Left forelimb (tissue), 1 donor: ENCODE data around the gene FUCA1.
A peak's percentile ranks its signal among the peaks of the same experiment; 100 is the strongest.
"Not testable (repeated sequence)": the region's sequence is repeated elsewhere in the genome, so short reads cannot be mapped to it uniquely, and the experiment has no call there.

Experiments used
- DNase-seq: peaks from one replicate; pipeline ENCODE4 v3.0.0-alpha.2; 2018; ENCODE audit warnings: low spot score

The FUCA1 gene

DNA sequence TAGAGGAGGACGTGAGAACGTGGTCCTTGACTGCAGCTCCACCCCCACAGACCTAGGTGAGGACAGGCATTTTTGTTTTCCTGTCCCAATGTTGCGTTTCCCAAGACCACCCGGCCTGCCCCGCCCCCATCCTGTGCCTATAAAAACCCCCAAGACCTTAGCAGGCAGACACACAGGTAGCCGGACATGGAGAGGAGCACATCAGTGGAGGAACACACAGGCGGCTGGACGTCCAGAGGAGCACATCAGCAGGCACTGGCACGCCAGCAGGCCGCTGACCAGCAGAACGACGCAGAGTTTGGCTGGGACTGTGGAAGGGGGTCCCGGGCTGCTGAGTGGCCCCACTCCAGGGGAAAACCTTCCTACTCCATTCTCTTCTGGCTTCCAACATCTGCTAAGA lies 30.2 kb downstream of the FUCA1 start:
- no peak for DNase-seq

DNA sequence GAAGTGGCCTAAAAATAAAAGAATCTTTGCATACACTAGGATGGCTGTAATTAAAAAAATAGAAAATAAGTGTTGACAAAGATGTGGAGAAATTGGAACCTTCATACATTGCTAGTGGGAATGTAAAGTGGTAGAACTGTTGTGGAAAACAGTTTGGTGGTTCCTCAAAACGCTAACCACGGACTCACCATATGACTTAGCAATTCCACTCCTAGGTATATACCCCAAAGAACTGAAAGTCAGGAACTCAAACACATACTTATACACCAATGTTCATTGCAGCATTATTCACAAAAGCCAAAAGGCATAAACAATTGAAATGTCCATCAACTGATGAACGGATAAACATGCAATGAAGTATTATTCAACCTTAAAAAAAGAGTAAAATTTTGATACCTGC lies 32.1 kb downstream of the FUCA1 start:
- no peak for DNase-seq

DNA sequence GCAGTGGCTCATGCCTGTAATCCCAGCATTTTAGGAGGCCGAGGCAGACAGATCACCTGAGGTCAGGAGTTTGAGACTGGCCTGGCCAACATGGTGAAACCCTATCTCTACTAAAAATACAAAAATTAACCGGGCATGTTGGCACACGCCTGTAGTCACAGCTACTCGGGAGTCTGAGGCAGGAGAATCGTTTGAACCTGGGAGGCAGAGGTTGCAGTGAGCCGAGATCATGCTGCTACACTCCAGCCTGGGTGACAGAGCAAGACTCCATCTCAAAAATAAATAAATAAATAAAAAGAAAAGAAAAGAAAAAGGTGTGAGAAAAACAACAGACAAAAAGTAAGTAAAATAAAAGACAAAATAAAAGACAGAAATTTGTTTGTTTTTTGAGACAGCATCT lies 33.9 kb downstream of the FUCA1 start:
- not testable (repeated sequence) for DNase-seq

DNA sequence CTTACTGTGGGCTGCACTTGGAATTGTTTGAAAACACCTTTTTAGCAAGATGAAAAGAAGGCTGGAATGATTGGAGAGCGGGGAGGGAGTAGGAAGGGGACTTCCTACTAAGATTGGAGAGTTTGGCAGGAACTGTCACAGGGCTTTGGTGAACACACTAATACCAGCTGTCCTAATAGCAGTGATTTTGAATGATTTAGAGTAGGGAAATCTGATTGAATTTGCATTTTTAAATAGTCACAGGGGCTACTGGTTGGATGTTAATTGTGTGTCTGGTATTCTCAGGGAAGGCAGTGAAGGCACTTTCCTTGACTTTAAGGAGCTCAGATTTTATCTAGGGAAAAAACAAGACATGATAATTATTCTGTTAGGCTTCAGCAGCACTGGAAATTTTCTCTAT lies 40.4 kb downstream of the FUCA1 start:
- no peak for DNase-seq

DNA sequence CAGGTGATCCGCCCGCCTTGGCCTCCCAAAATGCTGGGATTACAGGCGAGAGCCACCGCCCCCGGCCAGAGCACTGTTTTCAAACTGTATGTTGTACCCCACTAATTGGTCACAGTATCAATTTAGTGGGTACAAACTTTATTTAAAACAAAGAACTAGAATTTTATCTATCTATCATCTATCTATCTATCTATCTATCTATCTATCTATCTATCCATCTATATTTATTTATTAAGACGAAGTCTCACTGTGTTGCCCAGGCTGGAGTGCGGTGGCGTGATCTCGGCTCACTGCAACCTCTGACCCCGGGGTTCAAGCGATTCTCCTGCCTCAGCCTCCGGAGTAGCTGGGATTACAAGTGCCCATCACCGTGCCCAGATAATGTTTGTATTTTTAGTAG lies 41.5 kb downstream of the FUCA1 start:
- DNase-seq, result not testable (repeated sequence)

DNA sequence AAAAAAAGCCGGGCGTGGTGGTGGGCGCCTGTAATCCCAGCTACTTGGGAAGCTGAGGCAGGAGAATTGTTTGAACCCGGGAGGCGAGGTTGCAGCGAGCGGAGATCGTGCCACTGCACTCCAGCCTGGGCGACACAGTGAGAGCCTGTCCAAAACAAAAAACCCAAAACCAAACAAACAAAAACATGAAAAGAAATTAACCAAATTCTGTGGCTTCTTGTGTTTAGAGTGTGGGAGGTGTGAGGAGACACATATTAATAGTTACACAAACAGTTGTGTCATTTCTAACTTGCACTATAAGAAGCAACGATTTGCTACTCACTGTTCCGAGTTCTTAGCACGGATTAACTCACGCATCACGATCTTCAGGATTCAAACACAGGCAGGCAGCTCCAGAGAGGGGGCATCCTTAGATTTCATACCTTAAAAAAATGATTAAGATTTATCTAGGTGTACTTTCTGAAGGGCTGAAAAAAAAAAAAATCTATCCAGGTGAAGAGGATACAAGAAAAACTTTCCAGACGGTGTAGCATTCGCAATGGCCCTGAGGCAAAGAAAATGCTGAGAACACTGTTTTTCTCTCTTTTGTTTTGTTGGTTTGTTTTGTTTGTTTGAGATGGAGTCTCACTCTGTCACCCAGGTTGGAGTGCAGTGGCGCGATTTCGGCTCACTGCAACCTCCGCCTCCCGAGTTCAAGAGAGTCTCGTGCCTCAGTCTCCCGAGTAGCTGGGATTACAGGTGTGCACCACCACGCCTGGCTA lies 42.1 kb downstream of the FUCA1 start:
- no peak for DNase-seq

DNA sequence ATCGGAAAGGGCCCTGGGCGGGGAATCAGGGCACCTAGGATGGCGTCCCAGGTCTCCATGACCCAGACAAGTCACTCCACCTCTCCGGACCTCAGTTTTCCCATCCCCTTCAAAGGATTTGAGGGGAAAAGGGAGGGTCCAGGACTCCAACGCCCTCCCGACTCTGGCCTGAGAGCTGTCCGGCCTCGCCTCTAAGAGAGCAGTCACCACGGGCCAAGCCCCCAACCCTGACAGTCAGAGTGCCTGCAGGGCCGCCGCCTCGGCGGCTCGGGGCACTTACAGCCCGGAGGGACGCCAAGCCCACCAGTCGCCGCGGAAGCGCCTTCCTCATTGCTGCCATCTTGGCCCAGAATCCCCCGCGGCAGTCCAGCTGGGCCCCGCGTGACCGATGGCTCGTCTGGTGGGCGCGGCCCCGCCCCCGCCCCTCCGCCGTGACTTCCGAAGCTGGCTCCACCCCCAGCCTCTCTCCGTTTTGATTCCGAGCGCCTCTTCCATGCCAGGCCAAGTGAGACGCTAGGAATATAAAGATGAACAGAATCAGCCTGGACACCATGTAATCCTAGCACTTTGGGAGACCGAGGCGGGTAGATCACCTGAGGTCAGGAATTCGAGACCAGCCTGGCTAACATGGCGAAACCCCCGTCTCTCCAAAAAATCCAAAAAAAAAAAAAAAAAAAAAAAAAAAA lies 42.9 kb downstream of the FUCA1 start, which contains the start of gene HMGCL:
HMGCL (minus strand) TSS at position 354 of the 686 bp plus-strand sequence; CDS start at position 340, 14 bp downstream.
- peak; percentile 96 for DNase-seq

DNA sequence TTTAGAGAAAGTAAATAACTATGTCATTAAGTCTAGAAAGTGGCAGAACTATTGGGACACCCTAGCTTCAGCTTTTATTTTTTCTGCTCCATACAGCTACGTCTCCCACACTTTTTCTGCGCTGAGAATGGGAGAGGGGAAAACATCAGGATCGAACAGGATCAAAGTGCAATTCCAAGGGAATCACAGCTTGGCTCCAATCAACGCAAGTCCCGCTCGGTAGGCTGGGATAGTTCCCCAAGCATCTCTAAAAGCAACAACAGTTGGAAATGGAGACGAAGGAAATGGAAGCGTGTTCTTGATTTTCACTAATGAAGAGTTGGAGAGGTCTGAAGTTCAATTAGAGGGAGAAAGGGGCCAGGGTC lies 43.4 kb downstream of the FUCA1 start:
- no peak for DNase-seq

DNA sequence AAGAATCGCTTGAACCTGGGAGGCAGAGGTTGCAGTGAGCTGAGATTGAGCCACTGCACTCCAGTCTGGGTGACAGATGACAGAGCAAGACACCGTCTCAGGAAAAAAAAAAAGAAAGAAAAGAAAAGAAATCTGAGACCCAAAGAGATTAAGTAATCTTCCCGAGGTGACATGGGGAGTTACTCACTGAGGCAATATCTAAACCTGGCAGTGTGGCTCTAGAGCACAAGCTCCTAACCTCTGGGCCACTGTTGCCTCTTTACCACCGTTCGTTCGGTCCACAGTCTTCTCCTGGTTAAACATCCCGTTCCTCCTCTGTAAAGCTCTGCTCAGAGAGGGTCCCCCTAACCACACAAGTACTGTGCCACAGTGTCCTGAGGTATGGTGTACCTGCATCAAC lies 44.3 kb downstream of the FUCA1 start:
- no peak for DNase-seq

DNA sequence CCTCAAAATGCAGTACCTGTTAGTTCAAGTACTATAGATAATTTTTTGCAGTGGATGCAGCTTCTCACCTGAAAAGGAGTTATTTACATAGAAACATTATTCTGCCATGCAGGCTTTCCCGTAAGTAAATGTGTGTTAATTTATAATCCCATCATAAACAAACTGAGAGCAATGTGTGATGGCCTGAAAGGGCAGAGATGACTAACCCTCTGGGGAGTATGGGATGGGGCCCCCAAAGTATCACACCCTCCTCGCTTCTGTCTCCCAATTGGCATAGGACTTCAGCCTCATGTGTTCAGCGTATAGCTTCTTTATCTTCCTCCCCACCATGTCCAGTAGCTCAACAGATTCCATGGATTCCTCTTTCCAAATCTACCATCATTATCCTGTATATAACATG lies 50.5 kb downstream of the FUCA1 start:
- no peak for DNase-seq

DNA sequence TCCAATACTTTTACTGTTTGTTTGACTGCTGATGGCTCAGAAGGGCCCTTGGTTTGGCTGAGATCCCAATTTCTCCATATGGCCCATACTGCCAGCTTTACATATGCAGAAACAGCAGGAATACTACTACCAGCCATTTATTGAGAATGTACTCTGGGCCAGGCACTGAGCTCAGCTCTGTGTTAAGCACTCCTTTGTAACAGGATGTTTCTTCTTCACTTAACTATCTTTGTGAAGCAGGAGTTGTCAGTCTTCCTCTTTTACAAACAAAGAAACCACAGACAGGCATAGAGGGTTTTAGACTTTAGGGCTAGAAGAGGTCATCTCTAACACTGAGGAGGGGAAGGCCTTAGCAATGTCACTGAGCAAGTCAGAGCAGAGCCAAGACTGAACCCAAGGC lies 51.2 kb downstream of the FUCA1 start:
- DNase-seq, result no peak

DNA sequence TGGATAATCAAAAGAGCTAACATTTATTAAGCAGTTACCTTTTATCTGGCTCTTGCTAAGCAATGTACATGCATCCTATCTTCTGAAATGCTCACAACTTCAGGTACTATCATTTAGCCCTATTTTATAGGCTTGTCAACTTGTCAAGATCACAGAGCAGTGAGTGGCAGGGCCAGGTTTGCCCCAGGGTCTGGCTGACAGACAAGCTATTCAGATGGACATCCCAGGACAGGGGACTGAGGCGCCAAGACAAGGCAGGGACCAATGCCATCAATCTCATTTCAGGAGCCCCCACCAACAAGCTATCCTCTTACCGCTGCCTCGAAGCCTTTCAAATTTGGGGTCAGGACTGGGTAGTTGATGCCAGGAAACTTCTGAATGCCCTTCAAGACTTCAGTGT lies 51.7 kb downstream of the FUCA1 start:
- DNase-seq, result no peak

DNA sequence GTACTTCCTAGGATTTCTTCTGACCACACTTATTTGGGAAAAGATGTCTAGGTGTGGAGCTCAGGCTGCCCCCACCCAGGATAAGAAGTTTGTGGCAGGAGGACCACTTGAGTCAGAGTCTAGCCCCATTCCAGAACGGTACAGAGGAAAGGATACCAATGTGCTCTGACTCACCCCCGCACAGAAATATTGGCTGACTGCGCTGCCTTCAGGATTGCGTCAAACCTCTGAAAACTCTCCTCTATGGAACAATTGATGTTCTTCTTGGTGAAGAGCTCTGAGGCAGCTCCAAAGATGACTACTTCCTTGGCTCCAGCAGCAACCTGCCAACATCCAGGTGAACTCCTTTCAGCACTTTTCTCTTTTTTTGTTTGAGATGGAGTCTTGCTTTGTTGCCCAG lies 54.1 kb downstream of the FUCA1 start:
- DNase-seq, result no peak

DNA sequence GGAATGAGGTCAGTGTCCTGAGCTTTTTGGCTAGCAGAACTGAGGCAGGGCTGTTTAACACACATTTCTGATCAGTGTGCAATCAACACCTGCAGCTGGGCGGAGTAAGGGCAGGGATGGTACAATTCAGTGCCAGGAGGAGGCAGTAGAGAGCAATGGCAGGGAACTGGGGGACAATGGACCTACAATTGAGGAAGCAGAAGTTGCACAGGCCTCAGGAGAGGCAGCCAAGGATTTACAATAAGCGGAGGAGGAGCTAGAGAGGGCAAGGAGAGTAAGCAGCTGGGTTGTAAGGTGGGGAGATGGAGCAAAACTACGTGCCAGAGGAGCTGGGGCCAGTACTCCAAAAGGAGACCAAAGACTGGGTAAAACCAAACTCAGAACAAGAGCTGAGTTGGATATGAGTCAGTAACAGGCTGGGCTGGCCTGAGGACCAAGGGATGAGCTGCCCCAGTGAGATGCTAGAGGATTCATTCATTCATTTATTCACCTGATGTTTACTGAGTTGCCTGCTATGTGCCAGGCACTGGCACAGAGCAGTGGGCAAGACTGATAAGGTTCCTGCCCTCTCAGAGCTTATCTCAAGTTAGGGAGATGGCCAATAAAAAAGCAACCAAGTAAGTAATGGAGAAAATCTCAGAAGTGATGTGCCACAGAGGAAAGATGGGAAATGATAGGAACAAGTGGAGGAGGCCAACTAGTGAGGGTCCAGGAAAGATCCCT lies 57.1 kb downstream of the FUCA1 start:
- no peak for DNase-seq

DNA sequence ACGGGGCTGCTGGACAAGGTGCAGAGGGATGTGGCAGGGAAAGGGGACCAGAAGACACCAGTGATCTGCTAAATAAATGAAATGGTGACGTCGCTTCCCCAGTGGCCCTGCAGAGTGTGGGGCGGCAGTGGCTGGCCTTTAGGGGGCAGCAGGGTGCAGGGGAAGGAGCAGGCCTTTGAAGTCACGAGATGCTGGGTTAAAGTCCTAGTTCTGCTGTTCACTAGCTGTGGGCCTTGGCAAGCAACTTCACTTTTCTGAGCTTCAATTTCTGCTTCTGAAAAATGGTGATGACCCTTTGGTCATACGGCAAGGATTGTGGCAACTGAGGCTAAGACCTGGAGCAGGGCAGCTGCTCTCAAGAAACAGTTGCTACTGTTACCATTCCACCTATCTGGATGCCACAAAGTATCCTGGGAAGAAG lies 58.3 kb downstream of the FUCA1 start:
- no peak for DNase-seq

DNA sequence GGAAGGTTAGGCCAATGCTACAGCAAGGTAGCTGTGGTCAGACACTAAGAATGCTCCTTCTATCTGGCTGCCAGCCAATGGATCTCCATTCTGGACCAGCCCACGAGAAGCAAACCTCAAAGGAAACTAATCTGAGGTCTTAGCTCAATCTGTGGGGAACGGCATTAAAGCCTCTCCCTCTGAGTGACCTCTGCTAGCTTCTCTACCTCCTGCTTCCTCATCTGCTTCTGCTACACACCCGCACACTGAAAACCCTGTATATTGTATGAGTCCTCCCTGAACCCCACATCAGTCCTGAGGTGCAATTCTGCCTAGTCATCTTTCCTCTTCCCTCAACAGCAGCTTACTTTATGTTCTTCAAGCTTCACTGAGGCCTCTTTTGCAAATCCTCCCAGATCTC lies 60.6 kb downstream of the FUCA1 start:
- DNase-seq, result no peak

DNA sequence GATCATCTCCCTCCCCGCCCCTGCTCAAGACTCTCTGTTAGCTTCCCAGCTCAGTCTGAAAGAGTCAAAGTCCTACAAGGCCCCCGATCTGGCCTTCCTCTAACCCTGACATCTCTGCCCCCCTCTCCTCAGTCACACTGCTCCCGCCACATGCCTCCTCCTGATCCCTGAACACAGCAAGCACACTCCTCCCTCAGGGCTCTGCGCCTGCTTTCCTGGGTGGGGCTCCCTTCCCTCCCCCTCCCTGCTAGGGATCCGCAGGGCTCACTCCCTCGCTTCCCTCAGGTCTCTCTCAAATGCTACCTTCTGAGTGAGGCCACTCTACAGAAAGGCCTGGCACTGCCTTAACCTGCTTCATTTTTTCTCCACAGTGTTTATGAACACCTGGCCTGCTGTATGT lies 61.8 kb downstream of the FUCA1 start:
- no peak for DNase-seq

DNA sequence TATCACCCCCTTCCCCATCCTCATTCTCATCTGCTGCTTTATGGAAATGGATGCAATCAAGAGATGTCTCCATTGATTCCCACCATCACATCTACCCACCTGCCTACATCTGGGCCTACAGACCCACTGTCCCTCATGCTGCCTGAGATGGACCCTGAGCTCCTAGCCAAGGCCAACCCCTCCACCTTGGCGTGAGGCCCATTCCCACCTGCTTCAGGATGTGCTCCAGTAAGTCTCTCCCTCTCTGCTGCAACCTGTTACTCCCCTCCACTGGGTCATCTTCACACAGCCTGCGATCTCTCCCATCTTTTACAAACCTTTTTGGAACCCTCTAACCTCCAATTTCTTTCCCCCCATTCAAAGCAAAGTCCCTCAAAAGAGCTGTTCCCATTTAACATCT lies 63.1 kb downstream of the FUCA1 start:
- DNase-seq, result no peak

DNA sequence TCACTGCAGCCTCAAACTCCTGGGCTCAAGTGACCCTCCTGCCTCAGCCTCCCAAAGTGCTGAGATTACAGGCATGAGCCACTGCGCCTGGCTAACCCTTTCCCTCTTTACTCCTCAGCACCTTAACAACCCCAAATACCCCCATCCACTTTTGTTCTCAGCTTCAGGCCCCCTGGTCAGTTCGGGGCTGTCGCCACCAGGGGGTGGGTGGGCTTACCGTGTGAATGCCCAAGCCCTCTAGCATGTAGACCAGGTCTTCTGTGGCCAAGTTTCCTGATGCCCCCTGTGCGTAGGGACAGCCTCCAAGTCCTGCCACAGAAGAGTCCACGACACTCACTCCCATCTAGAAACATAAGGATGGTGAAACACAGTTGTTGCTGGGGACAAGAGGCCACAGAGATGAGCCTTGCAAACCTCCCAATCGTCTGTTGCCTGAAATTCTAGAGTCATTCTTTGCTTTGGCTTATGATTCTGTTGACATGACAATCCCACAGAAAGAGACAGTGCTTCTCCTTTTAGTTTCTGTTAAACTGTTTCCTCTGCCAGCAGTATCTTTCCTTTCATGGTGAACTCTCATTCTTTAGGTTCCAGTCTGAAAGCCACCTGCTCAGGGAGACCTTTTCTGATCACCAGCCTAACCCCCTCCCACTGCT lies 63.8 kb downstream of the FUCA1 start:
- no peak for DNase-seq

DNA sequence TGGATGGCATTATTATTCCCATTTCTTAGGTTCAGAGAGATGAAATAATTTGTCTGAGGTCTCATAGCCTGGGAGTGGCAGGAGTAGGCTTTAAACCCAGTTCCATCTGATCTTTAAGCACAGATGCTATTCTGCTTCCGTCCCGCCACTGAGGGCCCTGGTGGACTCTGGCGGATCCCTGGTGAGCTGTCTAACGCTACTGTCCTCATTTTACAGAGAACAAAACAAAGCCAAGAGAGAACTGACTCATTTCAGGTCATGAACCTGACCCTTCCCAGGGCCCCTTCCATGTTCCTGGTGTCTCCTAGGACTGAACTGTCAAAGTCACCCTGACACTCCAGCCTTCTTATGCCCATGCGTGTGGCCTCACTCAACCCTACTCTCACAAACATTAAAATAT lies 64.4 kb downstream of the FUCA1 start:
- no peak for DNase-seq

DNA sequence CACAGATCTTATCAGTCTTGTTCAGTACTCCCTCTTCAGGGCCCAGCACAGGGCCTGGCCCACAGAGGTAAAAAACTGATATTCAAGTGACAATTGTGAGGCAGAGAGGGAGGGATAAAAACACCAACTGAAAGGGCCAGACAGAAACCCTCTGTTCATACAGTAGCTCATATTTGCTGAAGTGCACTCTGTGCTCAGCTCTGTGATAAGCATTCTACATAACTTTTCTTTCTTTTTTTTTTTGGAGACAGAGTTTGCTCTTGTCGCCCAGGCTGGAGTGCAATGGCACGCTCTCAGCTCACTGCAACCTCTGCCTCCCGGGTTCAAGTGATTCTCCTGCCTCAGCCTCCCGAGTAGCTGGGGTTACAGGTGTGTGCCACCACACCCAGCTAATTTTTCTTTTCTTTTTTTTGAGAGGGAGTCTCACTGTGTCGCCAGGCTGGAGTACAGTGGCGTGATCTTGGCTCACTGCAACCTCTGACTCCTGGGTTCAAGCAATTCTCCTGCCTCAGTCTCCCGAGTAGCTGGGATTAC lies 65.2 kb downstream of the FUCA1 start:
- not testable (repeated sequence) for DNase-seq

DNA sequence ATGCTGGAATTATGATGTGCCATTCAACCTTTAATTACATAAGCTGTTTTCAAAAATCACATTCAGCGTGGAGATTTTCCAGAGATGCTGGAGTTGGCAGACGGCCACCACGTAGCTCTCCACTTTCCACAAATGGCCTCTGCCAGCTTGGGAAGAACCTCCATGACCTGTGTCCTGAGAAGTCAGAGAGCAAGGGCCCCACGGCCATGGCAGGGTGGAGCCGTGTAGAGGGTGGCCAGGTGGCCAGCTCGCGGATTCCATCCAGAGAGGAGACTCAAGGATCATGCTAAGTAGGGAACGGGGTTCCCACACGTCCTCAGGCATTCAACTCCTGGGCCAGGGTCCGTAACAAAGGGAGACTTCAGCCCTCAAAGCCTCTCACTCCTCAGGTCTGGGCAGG lies 66.2 kb downstream of the FUCA1 start:
- DNase-seq, result no peak
